K562 (cell line): ENCODE results near the gene PCDHB14. TPM values are rescaled to one million over a fixed set of nuclear protein-coding genes. Genes with fewer than 3 reads are reported as not detected.

Experiments
- CBX5 ChIP-seq: IDR thresholded peaks from 2 replicates; pipeline ENCODE4 v1.6.1; 2014; ENCODE audit warnings: low read depth, borderline replicate concordance
- RUNX1 ChIP-seq: sonication (generic); IDR thresholded peaks from 2 replicates; pipeline ENCODE4 v1.6.1; 2016; ENCODE audit warnings: antibody characterized with exemption, low read depth
- polyA plus RNA-seq, 8 experiments: library from polyadenylated mRNA; depleted of rRNA in 4 of 8; stranded (reverse) in 5 of 8; unstranded in 3 of 8; fragments of >200 nt; fragmentation: Nextera tagmentation in 2 of 8; fragmentation: Illumina TruSeq in 1 of 8; extraction: Ambion mirVana in 2 of 8; extraction: Trizol in 1 of 8; gene quantifications; 2 replicates each; pipeline versions ENCODE4 v1.2.1 to v1.2.3, GENCODE V29; 2011 to 2014; ENCODE audit warnings: inconsistent platforms in 1 of 8, missing spikeins in 1 of 8
- total RNA-seq, 7 experiments: library from RNA; depleted of rRNA in 6 of 7; stranded (reverse); fragments of >200 nt in 6 of 7; fragmentation: Illumina TruSeq in 2 of 7; extraction: Trizol in 2 of 7; gene quantifications; 2 replicates each; pipeline versions ENCODE4 v1.2.1 to v1.2.3, GENCODE V29; 2011 to 2021; ENCODE audit warnings: low replicate concordance in 1 of 7
- TF ChIP-seq, protein P1 (sequence below), 2 experiments: fragments of 450-650 bp; formaldehyde crosslinking in 1 of 2; IDR thresholded peaks; 2 replicates each; pipeline versions ENCODE4 v1.4.0 to v1.6.1; 2014 to 2020; ENCODE audit warnings: mild to moderate bottlenecking in 2 of 2, borderline replicate concordance in 1 of 2, low read depth in 1 of 2

PCDHB14 gene
- total and polyA plus RNA-seq, 9 of the 15 experiments (the other 6 are each of a cell fraction or from before 2014, with no cell fraction given): not detected

GRCh38 chr5:141272906-141273305 lies 49.8 kb downstream of the PCDHB14 start (continued):
- TF ChIP-seq, protein P1, sequence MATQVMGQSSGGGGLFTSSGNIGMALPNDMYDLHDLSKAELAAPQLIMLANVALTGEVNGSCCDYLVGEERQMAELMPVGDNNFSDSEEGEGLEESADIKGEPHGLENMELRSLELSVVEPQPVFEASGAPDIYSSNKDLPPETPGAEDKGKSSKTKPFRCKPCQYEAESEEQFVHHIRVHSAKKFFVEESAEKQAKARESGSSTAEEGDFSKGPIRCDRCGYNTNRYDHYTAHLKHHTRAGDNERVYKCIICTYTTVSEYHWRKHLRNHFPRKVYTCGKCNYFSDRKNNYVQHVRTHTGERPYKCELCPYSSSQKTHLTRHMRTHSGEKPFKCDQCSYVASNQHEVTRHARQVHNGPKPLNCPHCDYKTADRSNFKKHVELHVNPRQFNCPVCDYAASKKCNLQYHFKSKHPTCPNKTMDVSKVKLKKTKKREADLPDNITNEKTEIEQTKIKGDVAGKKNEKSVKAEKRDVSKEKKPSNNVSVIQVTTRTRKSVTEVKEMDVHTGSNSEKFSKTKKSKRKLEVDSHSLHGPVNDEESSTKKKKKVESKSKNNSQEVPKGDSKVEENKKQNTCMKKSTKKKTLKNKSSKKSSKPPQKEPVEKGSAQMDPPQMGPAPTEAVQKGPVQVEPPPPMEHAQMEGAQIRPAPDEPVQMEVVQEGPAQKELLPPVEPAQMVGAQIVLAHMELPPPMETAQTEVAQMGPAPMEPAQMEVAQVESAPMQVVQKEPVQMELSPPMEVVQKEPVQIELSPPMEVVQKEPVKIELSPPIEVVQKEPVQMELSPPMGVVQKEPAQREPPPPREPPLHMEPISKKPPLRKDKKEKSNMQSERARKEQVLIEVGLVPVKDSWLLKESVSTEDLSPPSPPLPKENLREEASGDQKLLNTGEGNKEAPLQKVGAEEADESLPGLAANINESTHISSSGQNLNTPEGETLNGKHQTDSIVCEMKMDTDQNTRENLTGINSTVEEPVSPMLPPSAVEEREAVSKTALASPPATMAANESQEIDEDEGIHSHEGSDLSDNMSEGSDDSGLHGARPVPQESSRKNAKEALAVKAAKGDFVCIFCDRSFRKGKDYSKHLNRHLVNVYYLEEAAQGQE (IDR thresholded peaks at IDR 0.05; ENCODE audit: borderline replicate concordance): peak; percentile 15; the same call in 1 of the 2 replicates
- TF ChIP-seq, protein P1 (CRISPR knock-in tag; IDR thresholded peaks at IDR 0.05; ENCODE audit: low read depth): no peak
- TF ChIP-seq CBX5 (no peak), RUNX1 (no peak)

Other genes with a start within 250 kb of the PCDHB14 start
Only the 7 nearest of the 36 such genes appear.
- not detected in 2 replicates for gene PCDHB16, start 41.0 kb upstream of the PCDHB14 start, total RNA-seq (2014; rRNA removed)
- gene PCDHB16, start 41.0 kb upstream of the PCDHB14 start, total RNA-seq (2014; rRNA removed; fragmentation: Illumina TruSeq; extraction: Trizol): not detected in 2 replicates
- not detected in 2 replicates for gene PCDHB16, start 41.0 kb upstream of the PCDHB14 start, total RNA-seq (2015; rRNA removed; fragmentation: Illumina TruSeq; extraction: Trizol)
- gene PCDHB16, start 41.0 kb upstream of the PCDHB14 start, total RNA-seq (2021): not detected in 2 replicates
- gene PCDHB16, start 41.0 kb upstream of the PCDHB14 start, polyA plus RNA-seq (2011; rRNA removed): not detected in 2 replicates
- not detected in 2 replicates for gene PCDHB16, start 41.0 kb upstream of the PCDHB14 start, polyA plus RNA-seq (2014; fragmentation: Illumina TruSeq; extraction: Trizol)
- not detected for gene PCDHB16, start 41.0 kb upstream of the PCDHB14 start, polyA plus RNA-seq (2014; fragmentation: Nextera tagmentation; extraction: Ambion mirVana)
- 0.05 TPM in 1 of 2 replicates, not detected in the other for gene PCDHB16, start 41.0 kb upstream of the PCDHB14 start, polyA plus RNA-seq (2014; rRNA removed)
- not detected in 2 replicates for gene PCDHB9, start 36.2 kb upstream of the PCDHB14 start, total RNA-seq (2014; rRNA removed)
- gene PCDHB9, start 36.2 kb upstream of the PCDHB14 start, total RNA-seq (2014; rRNA removed; fragmentation: Illumina TruSeq; extraction: Trizol): not detected in 2 replicates
- gene PCDHB9, start 36.2 kb upstream of the PCDHB14 start, total RNA-seq (2015; rRNA removed; fragmentation: Illumina TruSeq; extraction: Trizol): not detected in 2 replicates
- not detected in 2 replicates for gene PCDHB9, start 36.2 kb upstream of the PCDHB14 start, total RNA-seq (2021)
- gene PCDHB9, start 36.2 kb upstream of the PCDHB14 start, polyA plus RNA-seq (2011; rRNA removed): not detected in 2 replicates
- not detected in 2 replicates for gene PCDHB9, start 36.2 kb upstream of the PCDHB14 start, polyA plus RNA-seq (2014; fragmentation: Illumina TruSeq; extraction: Trizol)
- gene PCDHB9, start 36.2 kb upstream of the PCDHB14 start, polyA plus RNA-seq (2014; fragmentation: Nextera tagmentation; extraction: Ambion mirVana): not detected
- not detected in 2 replicates for gene PCDHB9, start 36.2 kb upstream of the PCDHB14 start, polyA plus RNA-seq (2014; rRNA removed)
- gene PCDHB10, start 31.0 kb upstream of the PCDHB14 start, total RNA-seq (2014; rRNA removed): not detected in 2 replicates
- gene PCDHB10, start 31.0 kb upstream of the PCDHB14 start, total RNA-seq (2014; rRNA removed; fragmentation: Illumina TruSeq; extraction: Trizol): not detected in 2 replicates
- gene PCDHB10, start 31.0 kb upstream of the PCDHB14 start, total RNA-seq (2015; rRNA removed; fragmentation: Illumina TruSeq; extraction: Trizol): not detected in 2 replicates
- gene PCDHB10, start 31.0 kb upstream of the PCDHB14 start, total RNA-seq (2021): not detected in 2 replicates
- not detected in 2 replicates for gene PCDHB10, start 31.0 kb upstream of the PCDHB14 start, polyA plus RNA-seq (2011; rRNA removed)
- not detected in 2 replicates for gene PCDHB10, start 31.0 kb upstream of the PCDHB14 start, polyA plus RNA-seq (2014; fragmentation: Illumina TruSeq; extraction: Trizol)
- gene PCDHB10, start 31.0 kb upstream of the PCDHB14 start, polyA plus RNA-seq (2014; fragmentation: Nextera tagmentation; extraction: Ambion mirVana): not detected
- gene PCDHB10, start 31.0 kb upstream of the PCDHB14 start, polyA plus RNA-seq (2014; rRNA removed): not detected in 2 replicates
- gene PCDHB11, start 23.7 kb upstream of the PCDHB14 start, total RNA-seq (2014; rRNA removed): not detected in 2 replicates
- gene PCDHB11, start 23.7 kb upstream of the PCDHB14 start, total RNA-seq (2014; rRNA removed; fragmentation: Illumina TruSeq; extraction: Trizol): not detected in 2 replicates
- gene PCDHB11, start 23.7 kb upstream of the PCDHB14 start, total RNA-seq (2015; rRNA removed; fragmentation: Illumina TruSeq; extraction: Trizol): not detected in 2 replicates
- not detected in 2 replicates for gene PCDHB11, start 23.7 kb upstream of the PCDHB14 start, total RNA-seq (2021)
- not detected in 2 replicates for gene PCDHB11, start 23.7 kb upstream of the PCDHB14 start, polyA plus RNA-seq (2011; rRNA removed)
- not detected in 2 replicates for gene PCDHB11, start 23.7 kb upstream of the PCDHB14 start, polyA plus RNA-seq (2014; fragmentation: Illumina TruSeq; extraction: Trizol)
- not detected for gene PCDHB11, start 23.7 kb upstream of the PCDHB14 start, polyA plus RNA-seq (2014; fragmentation: Nextera tagmentation; extraction: Ambion mirVana)
- gene PCDHB11, start 23.7 kb upstream of the PCDHB14 start, polyA plus RNA-seq (2014; rRNA removed): not detected in 2 replicates
- not detected in 2 replicates for gene PCDHB12, start 14.6 kb upstream of the PCDHB14 start, total RNA-seq (2014; rRNA removed)
- gene PCDHB12, start 14.6 kb upstream of the PCDHB14 start, total RNA-seq (2014; rRNA removed; fragmentation: Illumina TruSeq; extraction: Trizol): not detected in 2 replicates
- gene PCDHB12, start 14.6 kb upstream of the PCDHB14 start, total RNA-seq (2015; rRNA removed; fragmentation: Illumina TruSeq; extraction: Trizol): not detected in 2 replicates
- gene PCDHB12, start 14.6 kb upstream of the PCDHB14 start, total RNA-seq (2021): not detected in 2 replicates
- not detected in 2 replicates for gene PCDHB12, start 14.6 kb upstream of the PCDHB14 start, polyA plus RNA-seq (2011; rRNA removed)
- gene PCDHB12, start 14.6 kb upstream of the PCDHB14 start, polyA plus RNA-seq (2014; fragmentation: Illumina TruSeq; extraction: Trizol): not detected in 2 replicates
- gene PCDHB12, start 14.6 kb upstream of the PCDHB14 start, polyA plus RNA-seq (2014; fragmentation: Nextera tagmentation; extraction: Ambion mirVana): not detected
- not detected in 2 replicates for gene PCDHB12, start 14.6 kb upstream of the PCDHB14 start, polyA plus RNA-seq (2014; rRNA removed)
- not detected in 2 replicates for gene PCDHB13, start 9.4 kb upstream of the PCDHB14 start, total RNA-seq (2014; rRNA removed)
- gene PCDHB13, start 9.4 kb upstream of the PCDHB14 start, total RNA-seq (2014; rRNA removed; fragmentation: Illumina TruSeq; extraction: Trizol): not detected in 2 replicates
- gene PCDHB13, start 9.4 kb upstream of the PCDHB14 start, total RNA-seq (2015; rRNA removed; fragmentation: Illumina TruSeq; extraction: Trizol): not detected in 2 replicates
- gene PCDHB13, start 9.4 kb upstream of the PCDHB14 start, total RNA-seq (2021): not detected in 2 replicates
- 0.01 TPM in 1 of 2 replicates, not detected in the other for gene PCDHB13, start 9.4 kb upstream of the PCDHB14 start, polyA plus RNA-seq (2011; rRNA removed)
- 0.03 TPM in 1 of 2 replicates, not detected in the other for gene PCDHB13, start 9.4 kb upstream of the PCDHB14 start, polyA plus RNA-seq (2014; fragmentation: Illumina TruSeq; extraction: Trizol)
- not detected for gene PCDHB13, start 9.4 kb upstream of the PCDHB14 start, polyA plus RNA-seq (2014; fragmentation: Nextera tagmentation; extraction: Ambion mirVana)
- gene PCDHB13, start 9.4 kb upstream of the PCDHB14 start, polyA plus RNA-seq (2014; rRNA removed): not detected in 2 replicates
- not detected in 2 replicates for gene PCDHB15, start 22.1 kb downstream of the PCDHB14 start, total RNA-seq (2014; rRNA removed)
- not detected in 2 replicates for gene PCDHB15, start 22.1 kb downstream of the PCDHB14 start, total RNA-seq (2014; rRNA removed; fragmentation: Illumina TruSeq; extraction: Trizol)
- 0.04 TPM in 1 of 2 replicates, not detected in the other for gene PCDHB15, start 22.1 kb downstream of the PCDHB14 start, total RNA-seq (2015; rRNA removed; fragmentation: Illumina TruSeq; extraction: Trizol)
- gene PCDHB15, start 22.1 kb downstream of the PCDHB14 start, total RNA-seq (2021): 0.07 TPM in 1 of 2 replicates, not detected in the other
- 0.15 TPM in 1 of 2 replicates, not detected in the other for gene PCDHB15, start 22.1 kb downstream of the PCDHB14 start, polyA plus RNA-seq (2011; rRNA removed)
- not detected in 2 replicates for gene PCDHB15, start 22.1 kb downstream of the PCDHB14 start, polyA plus RNA-seq (2014; fragmentation: Illumina TruSeq; extraction: Trizol)
- gene PCDHB15, start 22.1 kb downstream of the PCDHB14 start, polyA plus RNA-seq (2014; fragmentation: Nextera tagmentation; extraction: Ambion mirVana): not detected
- gene PCDHB15, start 22.1 kb downstream of the PCDHB14 start, polyA plus RNA-seq (2014; rRNA removed): 0.07 and 0.08 TPM in 2 replicates